OCI-LY3 (cell line): ENCODE data around the gene ACYP2.
"Not testable (repeated sequence)": the region's sequence is repeated elsewhere in the genome, so short reads cannot be mapped to it uniquely, and the experiment has no call there.

Experiments
- H2AFZ ChIP-seq: fragments of 200-600, 300-600 bp; shearing (Covaris generic); 2 replicates; pipeline ENCODE4 v1.6.0; 2014; ENCODE audit warnings: antibody characterized with exemption, low read depth, low read length
- H3K27ac ChIP-seq: fragments of 200-600, 300-600 bp; sonication (generic); 2 replicates; pipeline ENCODE4 v1.5.1; 2014; ENCODE audit warnings: mild to moderate bottlenecking, low read length, moderate library complexity, mixed read lengths
- H3K27me3 ChIP-seq: fragments of 200-600, 300-600 bp; sonication (generic); 2 replicates; pipeline ENCODE4 v1.6.1; 2014; ENCODE audit warnings: low read depth, low read length, mixed read lengths
- H3K36me3 ChIP-seq: fragments of 200-600, 300-600 bp; sonication (generic); replicated peaks from 2 replicates; pipeline ENCODE3; 2014; ENCODE audit warnings: low read depth, low read length, mixed read lengths
- H3K4me1 ChIP-seq: fragments of 300-600, 200-600 bp; sonication (generic); 2 replicates; pipeline ENCODE4 v1.6.1; 2014; ENCODE audit warnings: low read length, mixed read lengths
- H3K4me2 ChIP-seq: fragments of 200-600, 300-600 bp; sonication (generic); 2 replicates; pipeline ENCODE4 v1.6.1; 2014; ENCODE audit warnings: low read length, mixed read lengths
- H3K4me3 ChIP-seq: fragments of 300-600, 200-600 bp; sonication (generic); 2 replicates; pipeline ENCODE4 v1.5.1; 2014; ENCODE audit warnings: antibody characterized with exemption, mild to moderate bottlenecking, low read length, moderate library complexity
- H3K79me2 ChIP-seq: fragments of 300-600, 200-600 bp; shearing (Covaris generic); 2 replicates; pipeline ENCODE4 v1.6.1; 2014; ENCODE audit warnings: mild to moderate bottlenecking, low read length, mixed read lengths
- H3K9ac ChIP-seq: fragments of 300-600, 200-600 bp; shearing (Covaris generic); 2 replicates; pipeline ENCODE4 v1.6.0; 2014; ENCODE audit warnings: mild to moderate bottlenecking, low read length, moderate library complexity
- H3K9me3 ChIP-seq: fragments of 200-600, 300-600 bp; shearing (Covaris generic); 2 replicates; pipeline ENCODE4 v1.6.1; 2014; ENCODE audit warnings: low read length, mixed read lengths; ENCODE audit not compliant: insufficient read depth
- H4K20me1 ChIP-seq: fragments of 200-600, 300-600 bp; sonication (generic); 2 replicates; pipeline ENCODE4 v1.6.1; 2016; ENCODE audit warnings: low read length, mixed read lengths; ENCODE audit not compliant: insufficient read depth
- CTCF ChIP-seq: fragments of 200-600, 300-600 bp; sonication (generic); IDR thresholded peaks from 2 replicates; pipeline ENCODE4 v1.5.1; 2014; ENCODE audit warnings: antibody characterized with exemption, low read length, low read depth
- EZH2phosphoT487 ChIP-seq: fragments of 200-600 bp; shearing (Covaris generic); IDR thresholded peaks from 2 replicates; pipeline ENCODE4 v1.6.1; 2018; ENCODE audit warnings: antibody characterized with exemption, mixed run types, low read depth

The ACYP2 gene

GRCh38 chr2:54287532-54287931 is 172.1 kb downstream of the ACYP2 start:
- Histone ChIP-seq H4K20me1 (no peaks in the 10 kb centered on the region), H3K4me2 (no peak overlapping the region), H3K4me3 (no peak overlapping the region), H3K27ac (no peak overlapping the region), H3K9me3 (no peaks in the 10 kb centered on the region), H2AFZ (no peak overlapping the region), H3K36me3 (no peaks in the 10 kb centered on the region), H3K4me1 (no peaks in the 10 kb centered on the region), H3K9ac (no peak overlapping the region), H3K27me3 (no peaks in the 10 kb centered on the region), H3K79me2 (no peaks in the 10 kb centered on the region)
- TF ChIP-seq CTCF: no peak
- no peak for TF ChIP-seq EZH2phosphoT487

- Histone ChIP-seq H2AFZ (no peak overlapping the region), H3K9me3 (no peaks in the 10 kb centered on the region), H3K36me3 (no peaks in the 10 kb centered on the region), H3K4me1 (no peaks in the 10 kb centered on the region), H3K4me2 (no peak overlapping the region), H3K4me3 (no peak overlapping the region), H4K20me1 (no peaks in the 10 kb centered on the region), H3K27ac (no peak overlapping the region), H3K9ac (no peak overlapping the region), H3K27me3 (no peaks in the 10 kb centered on the region), H3K79me2 (no peaks in the 10 kb centered on the region)
- TF ChIP-seq CTCF (no peak), EZH2phosphoT487 (no peak)
Measured at GRCh38 chr2:54289917-54290316, 174.5 kb downstream of the ACYP2 start.

- Histone ChIP-seq H3K36me3 (no peaks in the 10 kb centered on the region), H3K9ac (no peak overlapping the region), H3K9me3 (no peaks in the 10 kb centered on the region), H3K27me3 (no peaks in the 10 kb centered on the region), H3K4me2 (no peak overlapping the region), H2AFZ (no peak overlapping the region), H3K4me1 (no peaks in the 10 kb centered on the region), H3K4me3 (no peak overlapping the region), H3K27ac (no peak overlapping the region), H3K79me2 (no peaks in the 10 kb centered on the region), H4K20me1 (no peaks in the 10 kb centered on the region)
- TF ChIP-seq EZH2phosphoT487 (no peak), CTCF (no peak)
Measured at GRCh38 chr2:54290356-54291025, 175.1 kb downstream of the ACYP2 start.

- not testable (repeated sequence) for H3K9ac ChIP-seq, H3K4me1 ChIP-seq, H3K79me2 ChIP-seq, H4K20me1 ChIP-seq, H3K36me3 ChIP-seq, H3K27ac ChIP-seq, H3K4me2 ChIP-seq, H2AFZ ChIP-seq, H3K27me3 ChIP-seq, H3K9me3 ChIP-seq, H3K4me3 ChIP-seq
Measured at GRCh38 chr2:54294665-54295064, 179.2 kb downstream of the ACYP2 start.
